ENCODE results near the gene SLC39A9. TPM values are rescaled to one million over a fixed set of nuclear protein-coding genes. Genes with fewer than 3 reads are reported as not detected.

SLC39A9 gene
- total and polyA plus RNA-seq, 2 of the 4 experiments (the other 2 are of a cell fraction), result 41.4 to 168 TPM

DNA sequence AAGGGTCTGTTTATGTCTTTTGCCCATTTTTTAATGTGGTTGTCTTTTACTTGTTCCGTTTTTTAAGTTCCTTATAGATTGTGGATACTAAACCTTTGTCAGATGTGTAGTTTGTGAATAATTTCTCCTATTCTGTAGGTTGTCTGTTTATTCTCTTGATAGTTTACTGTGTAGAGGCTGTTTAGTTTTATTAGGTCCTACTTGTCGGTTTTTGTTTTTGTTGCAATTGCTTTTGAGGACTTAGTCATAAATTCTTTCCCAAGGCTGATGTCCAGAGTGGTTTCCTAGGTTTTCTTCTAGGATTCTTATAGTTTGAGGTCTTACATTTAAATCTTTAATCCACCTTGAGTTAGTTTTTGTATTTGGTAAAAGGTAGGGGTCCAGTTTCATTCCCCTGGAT is 33.9 kb downstream of the SLC39A9 start:
- no peak overlapping the region for H4K8ac ChIP-seq (ENCODE audit: low read depth in 2 of 2, low read length in 2 of 2)
- peaks cover 3% of the 10 kb centered on the region; the same call in 1 of the 2 replicates for H3K36me3 ChIP-seq (ENCODE audit: control insufficient read depth, insufficient read depth, low read length)
- no peaks in the 10 kb centered on the region for H3K9me1 ChIP-seq (ENCODE audit: insufficient read depth, low read length)
- H3K9me3 ChIP-seq (ENCODE audit: control insufficient read depth, insufficient read depth, low read length), result no peaks in the 10 kb centered on the region
- H2BK5ac ChIP-seq (ENCODE audit: low read depth, low read length, poor library complexity, severe bottlenecking), result no peak overlapping the region
- H3K27ac ChIP-seq (ENCODE audit: insufficient read depth, low read length), result no peak overlapping the region
- H3K56ac ChIP-seq (ENCODE audit: extremely low read depth, insufficient read depth, low read length), result no peak overlapping the region
- no peak overlapping the region; the same call in 1 of the 2 replicates for H3K4me2 ChIP-seq (ENCODE audit: low read depth, low read length)
- H3K14ac ChIP-seq (replicated peaks; ENCODE audit: low read depth, low read length), result no peak overlapping the region
- H2BK15ac ChIP-seq (ENCODE audit: low read depth, low read length), result no peak overlapping the region
- H2BK20ac ChIP-seq (ENCODE audit: low read depth, low read length), result no peak overlapping the region
- CTCF ChIA-PET, result no interaction called here
- H2AK9ac ChIP-seq (replicated peaks; ENCODE audit: low read depth, low read length, poor library complexity), result no peak overlapping the region
- ATAC-seq (ENCODE audit: low read depth) (peak; percentile 53), DNase-seq (peak; percentile 34)
- peaks cover 2% of the 10 kb centered on the region; the same call in 1 of the 2 replicates for H3K4me1 ChIP-seq (ENCODE audit: control insufficient read depth, insufficient read depth, low read length)
- WGBS, 2 experiments (ENCODE audit: extremely low coverage in 2 of 2, insufficient read length in 1 of 2), result no CpG with 5 or more reads among the region's 2 CpGs
- intact Hi-C loops (cut with micrococcal nuclease), result no loop called here
- H2AK5ac ChIP-seq (ENCODE audit: low read depth, low read length), result no peak overlapping the region
- no peak overlapping the region for H3K4me3 ChIP-seq (ENCODE audit: insufficient read depth, low read depth, low read length)
- H4K91ac ChIP-seq (ENCODE audit: insufficient read depth, low read depth, low read length), result no peak overlapping the region
- TF ChIP-seq, protein P1, sequence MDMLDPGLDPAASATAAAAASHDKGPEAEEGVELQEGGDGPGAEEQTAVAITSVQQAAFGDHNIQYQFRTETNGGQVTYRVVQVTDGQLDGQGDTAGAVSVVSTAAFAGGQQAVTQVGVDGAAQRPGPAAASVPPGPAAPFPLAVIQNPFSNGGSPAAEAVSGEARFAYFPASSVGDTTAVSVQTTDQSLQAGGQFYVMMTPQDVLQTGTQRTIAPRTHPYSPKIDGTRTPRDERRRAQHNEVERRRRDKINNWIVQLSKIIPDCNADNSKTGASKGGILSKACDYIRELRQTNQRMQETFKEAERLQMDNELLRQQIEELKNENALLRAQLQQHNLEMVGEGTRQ (IDR thresholded peaks at IDR 0.05; ENCODE audit: low read depth, low read length), result no peak
- no peak for TF ChIP-seq MAZ (IDR thresholded peaks at IDR 0.05; ENCODE audit: borderline replicate concordance, low read depth, low read length)
- no peak for TF ChIP-seq CHD1 (IDR thresholded peaks at IDR 0.05; ENCODE audit: low read depth, low read length)
- TF ChIP-seq BHLHE40 (IDR thresholded peaks at IDR 0.05; ENCODE audit: low read depth, low read length), result no peak
- TF ChIP-seq, protein P2, sequence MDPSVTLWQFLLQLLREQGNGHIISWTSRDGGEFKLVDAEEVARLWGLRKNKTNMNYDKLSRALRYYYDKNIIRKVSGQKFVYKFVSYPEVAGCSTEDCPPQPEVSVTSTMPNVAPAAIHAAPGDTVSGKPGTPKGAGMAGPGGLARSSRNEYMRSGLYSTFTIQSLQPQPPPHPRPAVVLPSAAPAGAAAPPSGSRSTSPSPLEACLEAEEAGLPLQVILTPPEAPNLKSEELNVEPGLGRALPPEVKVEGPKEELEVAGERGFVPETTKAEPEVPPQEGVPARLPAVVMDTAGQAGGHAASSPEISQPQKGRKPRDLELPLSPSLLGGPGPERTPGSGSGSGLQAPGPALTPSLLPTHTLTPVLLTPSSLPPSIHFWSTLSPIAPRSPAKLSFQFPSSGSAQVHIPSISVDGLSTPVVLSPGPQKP (IDR thresholded peaks at IDR 0.05; ENCODE audit: borderline replicate concordance, low read depth, low read length), result no peak
- no peak for TF ChIP-seq MXI1 (IDR thresholded peaks at IDR 0.05; ENCODE audit: borderline replicate concordance, low read depth, low read length)
- TF ChIP-seq SMC3 (IDR thresholded peaks at IDR 0.05; ENCODE audit: low read depth, low read length), result no peak
- no peak for TF ChIP-seq POLR2A (IDR thresholded peaks at IDR 0.05; ENCODE audit: low read depth, low read length)
- TF ChIP-seq FOS (IDR thresholded peaks at IDR 0.05; ENCODE audit: low read depth, low read length), result no peak
- TF ChIP-seq NFE2L2 (IDR thresholded peaks at IDR 0.05; ENCODE audit: low read depth, low read length), result no peak
- no peak for TF ChIP-seq MAFK (IDR thresholded peaks at IDR 0.05; ENCODE audit: low read depth, low read length)
- no peak for TF ChIP-seq RAD21 (IDR thresholded peaks at IDR 0.05; ENCODE audit: low read length)
- no peak for TF ChIP-seq CEBPB (IDR thresholded peaks at IDR 0.05; ENCODE audit: low read depth, low read length)
- TF ChIP-seq RFX5 (IDR thresholded peaks at IDR 0.05; ENCODE audit: low read depth, low read length), result no peak
- no peak for TF ChIP-seq RCOR1 (IDR thresholded peaks at IDR 0.05; ENCODE audit: insufficient replicate concordance, low read length)
- no TSS peak for BruUV-seq (replicated peaks)
- in situ Hi-C loops (cut with MboI; ENCODE audit: low sequenced_read_pairs), result no loop called here
- H3K4ac ChIP-seq (ENCODE audit: low read depth, low read length), result no peak overlapping the region
- peaks cover 16 to 49% of the 10 kb centered on the region in 2 experiments for H3K79me1 ChIP-seq (ENCODE audit: low read depth in 1 of 2, low read length in 2 of 2)
- POLR2A ChIA-PET (ENCODE audit: unreplicated experiment), result no interaction called here
- no peak overlapping the region for H3K18ac ChIP-seq (ENCODE audit: low read depth, low read length)
- H3K23ac ChIP-seq (ENCODE audit: low read depth, low read length), result no peak overlapping the region
- no peak overlapping the region for H3K9ac ChIP-seq (ENCODE audit: low read depth, low read length)
- H3K27me3 ChIP-seq (ENCODE audit: control insufficient read depth, insufficient read depth, low read length), result no peaks in the 10 kb centered on the region
- H2AFZ ChIP-seq (replicated peaks; ENCODE audit: low read length, poor library complexity), result no peak overlapping the region
- peaks cover 21% of the 10 kb centered on the region; the same call in 1 of the 2 replicates for H4K20me1 ChIP-seq (ENCODE audit: insufficient read depth, low read length)
- dilution Hi-C loops (cut with HindIII; ENCODE audit: low sequenced_read_pairs, unreplicated experiment), result no loop called here
- H4K5ac ChIP-seq (ENCODE audit: low read depth, low read length), result no peak overlapping the region
- no peak overlapping the region for H2BK120ac ChIP-seq (ENCODE audit: low read depth, low read length)
